Brain microvascular endothelial cell (primary cell): ENCODE data around the gene COMMD4.
"Not testable (repeated sequence)": the region's sequence is repeated elsewhere in the genome, so short reads cannot be mapped to it uniquely, and the experiment has no call there.

Source experiments
- DNase-seq: peaks from one replicate; pipeline ENCODE4 v3.0.0-alpha.2; 2020
- H3K27ac ChIP-seq: fragments of 250-450 bp; sonication (Bioruptor Pico); 2 replicates; pipeline ENCODE4 v1.5.1; 2020; ENCODE audit warnings: mild to moderate bottlenecking, moderate library complexity
- H3K27me3 ChIP-seq: fragments of 250-450 bp; sonication (Bioruptor Pico); replicated peaks from 2 replicates; pipeline ENCODE4 v1.5.1; 2020; ENCODE audit warnings: mild to moderate bottlenecking
- H3K36me3 ChIP-seq: fragments of 250-450 bp; sonication (Bioruptor Pico); replicated peaks from 2 replicates; pipeline ENCODE4 v1.5.1; 2020; ENCODE audit warnings: mild to moderate bottlenecking
- H3K4me3 ChIP-seq: 2 replicates; pipeline ENCODE4 v1.5.1; 2011; ENCODE audit warnings: low read depth, mild to moderate bottlenecking, control low read depth, low read length, moderate library complexity
- in situ Hi-C: cut with HindIII; loops from 2 replicates; pipeline ENCODE4 v1.10.0; 2017; ENCODE audit warnings: low sequenced_read_pairs, low pct_ligation_motif_present
- TF ChIP-seq, protein P1 (sequence below): IDR thresholded peaks from 2 replicates; pipeline ENCODE4 v1.5.1; 2011; ENCODE audit warnings: low read depth, mild to moderate bottlenecking, moderate library complexity, low read length, control low read depth, inconsistent platforms; ENCODE audit errors: missing control alignments

The COMMD4 gene

DNA sequence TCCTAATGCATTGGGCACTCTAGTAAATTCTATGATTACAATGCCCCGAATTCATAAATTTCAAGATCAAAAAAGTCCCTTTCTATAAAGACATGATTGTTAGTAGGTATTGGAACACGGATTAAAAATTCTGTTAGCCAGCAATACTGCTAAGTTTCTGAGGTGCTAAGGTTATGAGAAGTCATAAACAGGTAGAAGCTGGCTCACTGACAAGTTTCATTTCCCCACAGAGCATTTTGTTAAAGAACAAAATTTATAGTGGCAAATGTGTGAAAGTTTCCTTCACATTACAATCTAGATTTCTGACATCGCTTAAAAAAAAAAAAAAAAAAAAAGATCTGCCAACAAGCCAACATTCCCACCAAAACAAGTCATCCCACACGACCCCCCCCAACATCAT, 44.9 kb downstream of the COMMD4 start:
- TF ChIP-seq, protein P1, sequence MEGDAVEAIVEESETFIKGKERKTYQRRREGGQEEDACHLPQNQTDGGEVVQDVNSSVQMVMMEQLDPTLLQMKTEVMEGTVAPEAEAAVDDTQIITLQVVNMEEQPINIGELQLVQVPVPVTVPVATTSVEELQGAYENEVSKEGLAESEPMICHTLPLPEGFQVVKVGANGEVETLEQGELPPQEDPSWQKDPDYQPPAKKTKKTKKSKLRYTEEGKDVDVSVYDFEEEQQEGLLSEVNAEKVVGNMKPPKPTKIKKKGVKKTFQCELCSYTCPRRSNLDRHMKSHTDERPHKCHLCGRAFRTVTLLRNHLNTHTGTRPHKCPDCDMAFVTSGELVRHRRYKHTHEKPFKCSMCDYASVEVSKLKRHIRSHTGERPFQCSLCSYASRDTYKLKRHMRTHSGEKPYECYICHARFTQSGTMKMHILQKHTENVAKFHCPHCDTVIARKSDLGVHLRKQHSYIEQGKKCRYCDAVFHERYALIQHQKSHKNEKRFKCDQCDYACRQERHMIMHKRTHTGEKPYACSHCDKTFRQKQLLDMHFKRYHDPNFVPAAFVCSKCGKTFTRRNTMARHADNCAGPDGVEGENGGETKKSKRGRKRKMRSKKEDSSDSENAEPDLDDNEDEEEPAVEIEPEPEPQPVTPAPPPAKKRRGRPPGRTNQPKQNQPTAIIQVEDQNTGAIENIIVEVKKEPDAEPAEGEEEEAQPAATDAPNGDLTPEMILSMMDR = no peak
- Histone ChIP-seq H3K36me3 (peaks cover 49% of the 10 kb centered on the region), H3K4me3 (no peak overlapping the region), H3K27me3 (no peaks in the 10 kb centered on the region), H3K27ac (no peak overlapping the region)
- in situ Hi-C loops = no loop called here
- DNase-seq = no peak

DNA sequence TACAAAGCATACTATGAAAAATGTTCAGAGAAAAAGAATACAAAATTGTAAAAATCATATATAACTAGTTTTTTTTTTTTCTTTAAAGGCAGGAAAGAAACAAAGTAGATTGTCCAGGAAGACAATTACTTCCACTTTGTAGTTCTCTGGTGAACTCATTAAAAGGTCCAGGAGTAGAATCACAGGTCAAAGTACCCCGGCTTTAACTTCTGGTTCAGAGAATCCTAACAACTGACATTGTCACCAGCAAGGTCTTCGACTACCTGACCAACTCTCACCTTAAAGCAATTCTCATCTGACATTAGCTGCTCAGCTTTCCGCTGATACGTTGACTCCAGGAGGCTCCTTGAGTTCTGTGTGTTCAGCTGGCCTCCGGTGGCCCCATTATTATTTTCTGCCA, 48.1 kb downstream of the COMMD4 start:
- peaks cover 58% of the 10 kb centered on the region for H3K36me3 ChIP-seq
- DNase-seq, H3K27ac ChIP-seq, H3K27me3 ChIP-seq, H3K4me3 ChIP-seq, in situ Hi-C loops: not testable (repeated sequence)
